OCI-LY3 (cell line): ENCODE measurements around the gene PTPN3.

Source experiments
- CTCF ChIP-seq: fragments of 200-600, 300-600 bp; sonication (generic); IDR thresholded peaks from 2 replicates; pipeline ENCODE4 v1.5.1; 2014; ENCODE audit warnings: antibody characterized with exemption, low read length, low read depth
- EZH2phosphoT487 ChIP-seq: fragments of 200-600 bp; shearing (Covaris generic); IDR thresholded peaks from 2 replicates; pipeline ENCODE4 v1.6.1; 2018; ENCODE audit warnings: antibody characterized with exemption, mixed run types, low read depth

GRCh38 chr9:109417585-109418544 is 80.2 kb downstream of the PTPN3 start:
- TF ChIP-seq CTCF (no peak), EZH2phosphoT487 (no peak)
